NCI-H1048 (cell line): ENCODE results near the gene LIMCH1.

Experiments
- DNase-seq: peaks from one replicate; lab custom pipeline; 2025; lab: John Stamatoyannopoulos, UW

LIMCH1 gene

GRCh38 chr4:41561244-41561643, 23.3 kb downstream of the LIMCH1 start:
- no peak for DNase-seq

DNA sequence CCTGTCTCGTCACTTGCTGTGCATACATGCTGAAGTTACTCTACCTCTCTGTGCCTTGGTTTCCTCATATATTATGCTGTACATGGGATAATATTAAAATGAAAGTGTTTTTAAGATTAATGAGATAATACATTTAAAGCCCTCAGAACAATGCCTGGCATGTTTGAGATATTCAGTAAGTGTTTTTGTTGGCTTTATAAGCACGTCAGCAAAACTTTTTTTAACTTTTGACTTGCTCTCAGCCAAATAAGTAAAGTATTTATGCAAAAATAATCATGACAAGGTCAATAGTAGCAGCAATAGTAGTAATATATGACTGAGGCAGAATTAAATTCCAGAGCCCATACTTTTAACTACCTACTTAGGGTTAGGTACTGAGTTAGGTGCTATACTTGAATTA, 29.2 kb downstream of the LIMCH1 start:
- no peak for DNase-seq

- no peak for DNase-seq
These were observed 30.4 kb downstream of the LIMCH1 start for GRCh38 chr4:41568363-41568762.

GRCh38 chr4:41569961-41570360, 32.0 kb downstream of the LIMCH1 start:
- DNase-seq, result no peak

DNA sequence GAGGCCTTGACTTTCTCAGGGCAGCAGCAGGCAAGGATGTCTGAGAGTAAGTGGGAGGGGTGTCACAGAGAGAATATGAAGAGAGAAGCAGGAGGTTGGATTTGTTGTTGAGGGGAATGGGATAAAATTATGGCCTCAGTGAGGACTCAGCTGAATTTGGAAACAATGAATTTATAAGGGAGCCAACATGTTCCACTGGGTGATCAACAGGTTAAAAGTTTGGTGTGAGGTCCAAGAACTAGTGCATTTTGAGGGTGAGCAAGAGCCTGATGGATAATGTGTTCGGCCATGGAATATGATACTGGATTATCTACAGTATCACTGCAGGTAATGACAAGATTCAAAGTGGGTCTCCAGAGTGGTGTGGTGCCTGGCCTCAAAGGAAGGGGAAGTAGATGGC, 33.5 kb downstream of the LIMCH1 start:
- no peak for DNase-seq

- no peak for DNase-seq
These were observed 34.6 kb downstream of the LIMCH1 start for GRCh38 chr4:41572516-41572915.

- no peak for DNase-seq
These were observed 35.0 kb downstream of the LIMCH1 start for GRCh38 chr4:41572956-41573355.

DNA sequence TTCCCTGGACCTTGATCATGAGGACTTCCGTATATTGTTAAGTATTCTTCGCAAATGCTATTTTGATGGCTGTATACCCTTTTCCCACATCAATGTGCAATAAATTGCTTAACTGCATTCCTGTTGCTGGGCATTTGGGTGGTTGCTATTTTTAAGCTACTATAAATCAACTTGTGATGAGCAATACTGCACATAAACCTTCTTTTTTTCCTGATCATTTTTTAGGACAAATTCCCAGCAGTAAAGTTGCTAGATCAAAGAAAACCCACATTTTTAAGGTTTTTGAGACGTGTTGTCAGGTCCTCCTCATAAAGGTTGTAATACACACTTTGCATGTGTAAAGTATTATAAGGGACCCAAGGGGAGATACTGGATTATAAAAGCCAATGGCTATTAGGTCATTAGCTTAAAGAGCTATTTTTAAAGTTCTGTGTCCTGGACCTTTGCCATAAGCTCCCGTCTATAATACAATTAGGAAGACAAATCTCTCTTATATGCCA, 35.6 kb downstream of the LIMCH1 start:
- no peak for DNase-seq

- DNase-seq, result no peak
These were observed 37.2 kb downstream of the LIMCH1 start for GRCh38 chr4:41575207-41575606.

DNA sequence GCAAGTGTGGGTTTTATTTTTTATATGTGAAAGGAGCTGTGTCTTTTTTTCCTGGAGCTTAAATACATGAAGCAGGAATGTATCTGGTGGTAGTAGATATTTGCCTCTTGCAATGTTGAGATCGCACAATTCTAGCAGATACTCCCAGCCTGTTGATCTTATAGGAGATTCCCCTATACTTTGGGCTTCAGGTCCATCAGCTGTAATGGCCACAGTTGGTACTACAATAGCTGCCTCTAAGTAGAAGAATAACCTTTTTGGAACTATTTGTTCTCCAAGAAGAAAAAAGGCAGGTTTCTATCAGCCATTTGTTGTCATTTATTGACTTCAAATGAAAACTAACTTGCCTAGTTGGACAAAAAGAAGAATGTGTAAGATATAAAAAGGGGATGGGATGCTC, 37.7 kb downstream of the LIMCH1 start:
- no peak for DNase-seq

DNA sequence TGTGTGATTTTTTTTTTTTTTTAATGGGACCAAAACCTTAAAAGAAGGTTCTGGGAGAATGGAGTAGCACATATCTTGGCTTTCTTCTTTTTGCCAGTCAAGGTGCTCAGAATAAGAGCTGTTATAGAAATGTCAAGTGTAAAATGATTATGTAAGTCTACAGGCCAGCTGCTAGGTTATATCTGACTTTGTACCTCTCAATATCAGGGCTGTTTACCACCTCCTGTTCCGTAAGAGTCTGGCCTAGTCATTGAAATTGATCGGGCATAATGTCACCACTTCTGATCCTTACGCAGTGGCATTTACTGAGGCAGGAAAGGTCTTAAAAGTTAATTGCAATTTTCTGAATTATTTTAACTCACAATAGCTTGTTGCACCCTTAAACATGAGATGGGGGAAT, 41.1 kb downstream of the LIMCH1 start:
- no peak for DNase-seq

DNA sequence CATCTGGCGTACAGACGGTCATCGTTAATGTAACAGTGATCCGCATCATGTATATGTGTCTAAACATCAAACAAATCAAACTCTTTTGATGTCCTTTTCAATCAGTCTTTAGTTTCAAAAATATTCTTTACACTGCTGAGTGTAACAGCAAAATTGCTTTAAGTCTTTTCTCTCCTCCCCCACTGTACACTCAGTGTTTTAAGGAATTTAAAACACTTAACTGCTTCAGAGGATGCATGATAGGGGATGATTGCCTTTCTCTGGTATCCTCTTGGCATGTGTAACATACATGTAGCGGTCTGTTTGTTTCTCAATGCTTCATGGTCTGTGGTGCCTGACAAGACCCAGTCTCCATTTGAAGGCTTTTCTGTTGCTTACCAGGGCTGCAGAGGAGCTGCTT, 41.6 kb downstream of the LIMCH1 start:
- no peak for DNase-seq

DNA sequence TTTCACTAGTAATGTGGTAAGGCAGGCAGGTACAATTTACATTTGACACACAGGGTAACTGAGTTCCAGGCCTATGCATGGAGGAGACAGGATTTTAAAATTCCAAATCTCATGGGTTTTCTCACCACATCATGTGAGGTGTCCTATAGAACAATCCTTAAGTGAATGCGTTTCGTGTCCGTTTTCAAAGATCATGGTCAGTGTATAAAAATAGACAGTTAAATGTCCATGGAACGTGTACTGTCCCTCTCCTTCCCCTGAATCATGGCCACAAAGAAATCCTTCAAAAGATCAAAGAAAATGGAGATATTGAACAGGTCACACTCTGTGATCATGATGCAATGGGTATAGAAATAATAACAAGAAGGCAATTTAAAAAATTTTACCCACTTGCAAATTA, 42.0 kb downstream of the LIMCH1 start:
- no peak for DNase-seq

- DNase-seq, result no peak
These were observed 48.8 kb downstream of the LIMCH1 start for GRCh38 chr4:41586675-41587225.

DNA sequence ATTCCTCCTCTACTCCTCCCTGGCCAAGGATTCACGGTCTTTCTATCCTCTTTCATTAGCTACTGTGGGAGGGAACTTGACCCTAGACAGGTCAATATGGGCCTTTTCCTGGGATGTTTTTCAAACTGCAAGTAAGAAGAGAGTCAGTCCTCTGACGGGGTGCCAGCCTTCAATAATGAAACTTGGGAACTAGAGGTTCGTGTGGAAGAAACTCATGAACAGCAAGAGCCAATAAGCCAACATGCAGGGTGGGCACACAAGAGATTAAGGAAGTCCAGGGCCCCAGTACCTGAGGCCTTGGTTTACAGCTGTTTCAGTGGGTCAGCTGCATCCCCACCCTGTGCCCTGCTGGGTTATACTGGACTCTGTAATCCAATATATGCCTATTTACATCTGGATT, 49.3 kb downstream of the LIMCH1 start:
- DNase-seq, result no peak

GRCh38 chr4:41590591-41590990, 52.6 kb downstream of the LIMCH1 start:
- DNase-seq, result no peak

DNA sequence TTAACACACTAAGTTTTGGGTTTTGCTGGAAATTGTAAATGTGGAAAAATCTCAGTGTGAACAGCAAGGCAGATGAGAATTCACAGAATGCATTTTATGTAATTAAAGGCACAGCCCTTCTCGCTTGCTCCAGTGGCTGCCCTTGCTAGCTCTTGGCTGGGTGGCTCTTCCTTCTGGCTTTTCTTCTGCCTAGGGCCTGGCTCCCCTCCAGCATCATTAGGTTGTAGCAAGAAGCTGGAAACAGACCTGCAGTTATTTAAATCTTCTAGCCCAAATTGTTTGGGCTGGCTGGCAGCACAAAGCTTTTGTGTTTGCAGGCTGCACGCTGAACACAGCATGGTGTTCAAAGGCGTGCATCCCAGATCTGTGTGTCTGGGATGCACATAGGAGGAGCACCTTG, 56.5 kb downstream of the LIMCH1 start:
- no peak for DNase-seq

DNA sequence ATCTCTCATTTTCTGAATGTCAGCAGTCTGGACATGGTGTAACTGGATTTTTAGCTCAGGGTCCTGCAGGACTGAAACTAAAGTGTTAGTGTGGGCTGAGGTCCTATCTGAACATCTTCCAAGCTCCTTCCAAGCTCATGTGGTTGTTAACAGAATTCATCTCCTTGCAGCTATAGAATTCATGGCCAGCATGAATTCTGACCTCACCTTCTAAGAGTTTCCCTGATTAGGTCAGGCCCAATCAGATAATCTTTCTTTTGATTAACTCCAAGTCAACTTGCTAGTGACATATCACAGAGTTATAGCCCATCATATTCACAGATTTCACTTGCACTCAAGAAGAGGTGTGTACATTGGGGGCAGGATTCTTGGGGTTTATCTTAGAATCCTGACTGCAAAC, 59.5 kb downstream of the LIMCH1 start:
- DNase-seq, result no peak

GRCh38 chr4:41598580-41598979, 60.6 kb downstream of the LIMCH1 start:
- DNase-seq, result no peak

GRCh38 chr4:41599192-41599786, 61.3 kb downstream of the LIMCH1 start:
- DNase-seq, result no peak

DNA sequence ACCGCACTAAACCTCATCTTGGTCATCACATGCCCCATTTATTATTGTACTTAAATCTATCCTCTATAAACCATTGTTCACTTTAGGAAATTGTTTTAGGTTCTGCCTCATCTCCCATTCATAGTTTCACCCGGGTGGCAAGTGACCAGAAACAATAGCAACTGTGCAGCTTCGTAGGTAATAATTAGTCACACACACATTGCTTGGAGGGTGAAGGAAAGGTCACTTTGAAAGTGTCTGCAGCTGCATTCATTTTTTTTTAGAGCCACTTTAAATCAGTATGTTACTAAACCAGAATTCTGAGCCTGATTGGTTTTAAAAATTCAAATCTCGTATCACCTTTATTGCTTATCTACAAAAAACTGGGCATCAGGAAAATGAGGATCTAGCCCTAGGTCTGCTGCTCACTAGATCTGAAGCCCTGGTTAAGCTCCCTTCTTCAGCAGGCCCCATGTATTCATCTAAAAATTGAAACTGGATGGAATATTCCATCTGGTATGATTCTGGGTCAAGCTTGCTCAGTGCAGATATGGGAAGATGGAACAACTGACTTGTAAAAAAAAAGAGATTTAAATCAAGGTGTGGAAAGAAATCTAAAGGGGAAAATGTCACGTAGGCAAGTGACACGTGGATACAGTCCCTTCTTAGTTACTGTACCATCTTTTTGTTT, 62.4 kb downstream of the LIMCH1 start:
- DNase-seq, result no peak

GRCh38 chr4:41601025-41601424, 63.1 kb downstream of the LIMCH1 start:
- DNase-seq, result no peak

DNA sequence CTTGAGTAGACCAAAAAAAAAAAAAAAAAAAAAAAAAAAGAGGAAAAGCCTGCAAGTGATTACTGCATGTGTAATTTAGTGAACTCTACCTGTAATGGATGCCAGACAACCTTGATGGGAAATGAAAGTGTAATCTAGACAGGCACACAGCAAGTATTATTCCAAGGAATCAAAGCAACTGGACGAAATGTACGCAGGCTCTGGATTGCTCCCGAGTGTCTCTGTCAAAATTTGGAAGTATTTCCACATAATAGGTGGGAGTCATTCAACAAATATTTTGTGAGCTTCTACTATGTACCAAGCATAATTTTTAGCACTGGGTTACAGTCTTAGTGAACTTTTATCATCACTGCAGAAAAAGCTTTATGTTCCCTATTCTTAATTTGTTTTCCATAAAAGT, 64.2 kb downstream of the LIMCH1 start:
- no peak for DNase-seq
